H1 (cell line): Measurements from ENCODE around the gene MSTO1. TPM values are rescaled to one million over a fixed set of nuclear protein-coding genes. Genes with fewer than 3 reads are reported as not detected.
A peak's percentile ranks its signal among the peaks of the same experiment; 100 is the strongest.
"Not testable (repeated sequence)": the region's sequence is repeated elsewhere in the genome, so short reads cannot be mapped to it uniquely, and the experiment has no call there.

Experiments
- CTCF ChIA-PET: fragments of 300-600 bp; sonication (Branson Sonifier 250); formaldehyde crosslinking; loops from one replicate; lab custom pipeline; 2021; ENCODE audit not compliant: partially characterized antibody; lab: Charles Lee
- POLR2A ChIA-PET: fragments of 300-600 bp; sonication (Branson Sonifier 250); formaldehyde crosslinking; loops from one replicate; lab custom pipeline; 2021; ENCODE audit warnings: inconsistent platforms; ENCODE audit not compliant: partially characterized antibody; lab: Charles Lee
- DNase-seq, 2 experiments: peaks; one replicate each; pipeline versions ENCODE4 v3.0.0 to v3.0.0-alpha.2; 2010 to 2022; ENCODE audit warnings: low spot score in 2 of 2, low read depth in 1 of 2, mixed read lengths in 1 of 2
- FAIRE-seq: peaks from 2 replicates; lab custom pipeline; 2011; peaks lifted over from hg19 to GRCh38; lab: Jason Lieb, UNC
- H2AFZ ChIP-seq: 2 replicates; pipeline ENCODE4 v1.8.1; 2012; ENCODE audit warnings: low read length, inconsistent platforms
- H2AK5ac ChIP-seq: 2 replicates; pipeline ENCODE4 v1.6.1; 2013; ENCODE audit warnings: low read depth, low read length
- H2BK120ac ChIP-seq: replicated peaks from 2 replicates; pipeline ENCODE3; 2013; ENCODE audit warnings: low read depth, low read length, inconsistent platforms
- H2BK12ac ChIP-seq: 2 replicates; pipeline ENCODE4 v1.6.1; 2013; ENCODE audit warnings: low read depth, low read length
- H2BK15ac ChIP-seq: 2 replicates; pipeline ENCODE4 v1.6.1; 2013; ENCODE audit warnings: low read length
- H2BK20ac ChIP-seq: 2 replicates; pipeline ENCODE4 v1.6.1; 2013; ENCODE audit warnings: low read length
- H2BK5ac ChIP-seq: 2 replicates; pipeline ENCODE4 v1.6.1; 2013; ENCODE audit warnings: low read depth, low read length
- H3K14ac ChIP-seq: 2 replicates; pipeline ENCODE4 v1.6.1; 2013; ENCODE audit warnings: inconsistent platforms; ENCODE audit not compliant: insufficient read length
- H3K18ac ChIP-seq: 2 replicates; pipeline ENCODE4 v1.6.1; 2013; ENCODE audit warnings: low read length; ENCODE audit errors: extremely low read depth
- H3K23ac ChIP-seq: 2 replicates; pipeline ENCODE4 v1.6.1; 2013; ENCODE audit warnings: inconsistent platforms; ENCODE audit not compliant: insufficient read length
- H3K23me2 ChIP-seq: 2 replicates; pipeline ENCODE4 v1.6.1; 2013; ENCODE audit warnings: low read depth, low read length
- H3K27ac ChIP-seq: 2 replicates; pipeline ENCODE4 v1.6.1; 2011; ENCODE audit warnings: low read depth, low read length, inconsistent platforms
- H3K27me3 ChIP-seq, 4 experiments: replicated peaks in 1 of 4; 1 replicate in 1 of 4; 2 replicates in 3 of 4; pipeline versions ENCODE4 v1.6.1 to v1.8.1; 2011 to 2013; ENCODE audit warnings: low read length in 3 of 4, mild to moderate bottlenecking in 3 of 4, inconsistent platforms in 2 of 4, mixed read lengths in 2 of 4, moderate library complexity in 1 of 4; ENCODE audit not compliant: control insufficient read depth in 3 of 4, insufficient read depth in 3 of 4; ENCODE audit errors: extremely low read depth in 1 of 4
- H3K36me3 ChIP-seq, 4 experiments: 2 replicates each; pipeline versions ENCODE4 v1.6.1 to v1.8.1; 2011 to 2013; ENCODE audit warnings: mild to moderate bottlenecking in 4 of 4, low read length in 3 of 4, moderate library complexity in 2 of 4, control low read depth in 1 of 4, inconsistent platforms in 1 of 4; ENCODE audit not compliant: insufficient read depth in 4 of 4, control insufficient read depth in 2 of 4
- H3K4ac ChIP-seq: replicated peaks from 2 replicates; pipeline ENCODE3; 2013; ENCODE audit warnings: low read length, low read depth, mixed read lengths, inconsistent platforms; ENCODE audit not compliant: insufficient read length
- H3K4me1 ChIP-seq, 4 experiments: replicated peaks in 1 of 4; 1 replicate in 1 of 4; 2 replicates in 3 of 4; pipeline versions ENCODE4 v1.6.1 to v1.8.1; 2011 to 2013; ENCODE audit warnings: low read length in 3 of 4, inconsistent platforms in 2 of 4, mixed read lengths in 1 of 4; ENCODE audit not compliant: insufficient read depth in 4 of 4, control insufficient read depth in 3 of 4
- H3K4me2 ChIP-seq, 2 experiments: 2 replicates each; pipeline versions ENCODE4 v1.6.1 to v1.8.1; 2011 to 2013; ENCODE audit warnings: low read depth in 2 of 2, low read length in 2 of 2, control low read depth in 1 of 2, inconsistent platforms in 1 of 2, mild to moderate bottlenecking in 1 of 2; ENCODE audit not compliant: insufficient read depth in 1 of 2
- H3K4me3 ChIP-seq, 4 experiments: fragments of 200-600, 300-600 bp in 1 of 4; sonication (generic), shearing (Covaris generic), sonication (Bioruptor Twin) in 1 of 4; 2 replicates each; pipeline versions ENCODE4 v1.5.1 to v1.8.1; 2011 to 2016; ENCODE audit warnings: low read length in 4 of 4, low read depth in 3 of 4, control low read depth in 2 of 4, inconsistent platforms in 2 of 4, mild to moderate bottlenecking in 2 of 4, mixed read lengths in 1 of 4, moderate library complexity in 1 of 4; ENCODE audit not compliant: insufficient read depth in 2 of 4; ENCODE audit errors: extremely low read depth in 1 of 4
- H3K56ac ChIP-seq: replicated peaks from 2 replicates; pipeline ENCODE3; 2013; ENCODE audit warnings: low read depth, mild to moderate bottlenecking, mixed read lengths, low read length, inconsistent platforms; ENCODE audit not compliant: insufficient read length
- H3K79me1 ChIP-seq: 2 replicates; pipeline ENCODE4 v1.6.1; 2013; ENCODE audit warnings: low read depth, low read length, control low read depth
- H3K79me2 ChIP-seq, 2 experiments: 2 replicates each; pipeline versions ENCODE4 v1.6.1 to v1.8.1; 2012 to 2013; ENCODE audit warnings: low read length in 2 of 2, mild to moderate bottlenecking in 2 of 2, inconsistent platforms in 1 of 2; ENCODE audit not compliant: insufficient read depth in 2 of 2, control insufficient read depth in 1 of 2
- H3K9ac ChIP-seq, 4 experiments: replicated peaks in 1 of 4; 1 replicate in 1 of 4; 2 replicates in 3 of 4; pipeline versions ENCODE4 v1.6.1 to v1.8.1; 2011 to 2013; ENCODE audit warnings: low read depth in 3 of 4, low read length in 3 of 4, control low read depth in 2 of 4, mild to moderate bottlenecking in 2 of 4, moderate library complexity in 2 of 4, inconsistent platforms in 1 of 4; ENCODE audit errors: extremely low read depth in 1 of 4
- H3K9me3 ChIP-seq, 2 experiments: 2 replicates each; pipeline versions ENCODE4 v1.6.1 to v1.8.1; 2012 to 2013; ENCODE audit warnings: mild to moderate bottlenecking in 2 of 2, moderate library complexity in 2 of 2, control low read depth in 1 of 2, inconsistent platforms in 1 of 2, low read depth in 1 of 2, low read length in 1 of 2, mixed read lengths in 1 of 2; ENCODE audit not compliant: insufficient read depth in 2 of 2
- H4K20me1 ChIP-seq, 2 experiments: replicated peaks in 1 of 2; 2 replicates each; pipeline versions ENCODE3 to v1.8.1; 2011 to 2013; ENCODE audit warnings: inconsistent platforms in 2 of 2, low read length in 2 of 2, mild to moderate bottlenecking in 1 of 2; ENCODE audit not compliant: insufficient read depth in 2 of 2, control insufficient read depth in 1 of 2
- H4K5ac ChIP-seq: 2 replicates; pipeline ENCODE4 v1.6.1; 2013; ENCODE audit warnings: low read length, low read depth, mixed read lengths, inconsistent platforms; ENCODE audit not compliant: insufficient read length
- H4K8ac ChIP-seq: 2 replicates; pipeline ENCODE4 v1.8.0; 2013; ENCODE audit warnings: mild to moderate bottlenecking, moderate library complexity, low read length, inconsistent platforms; ENCODE audit not compliant: insufficient read depth; ENCODE audit errors: extremely low read depth
- H4K91ac ChIP-seq: replicated peaks from 2 replicates; pipeline ENCODE3; 2013; ENCODE audit warnings: low read length, mixed read lengths, inconsistent platforms; ENCODE audit not compliant: insufficient read length
- EP300 ChIP-seq, 2 experiments: IDR thresholded peaks; 1 replicate in 1 of 2; 2 replicates in 1 of 2; pipeline ENCODE4 v1.6.1; 2011 to 2012; ENCODE audit warnings: low read depth in 2 of 2, low read length in 2 of 2, mild to moderate bottlenecking in 2 of 2, borderline replicate concordance in 1 of 2, inconsistent platforms in 1 of 2, moderate library complexity in 1 of 2
- WGBS, 2 experiments: shearing (Covaris generic) in 1 of 2; methylation state at CpG; one replicate each; pipeline versions ENCODE4 v1.1.6 to v1.1.7; 2013 to 2015; ENCODE audit warnings: low lambda C conversion rate in 2 of 2, mixed read lengths in 2 of 2, inconsistent platforms in 1 of 2, low coverage in 1 of 2, missing lambda C conversion rate in 1 of 2; ENCODE audit not compliant: insufficient replicate concordance in 2 of 2, insufficient coverage in 1 of 2, insufficient read length in 1 of 2; ENCODE audit errors: extremely low coverage in 1 of 2, missing lambda C conversion rate in 1 of 2; 5-methylcytosine and 5-hydroxymethylcytosine counted together
- polyA plus RNA-seq, 7 experiments: library from polyadenylated mRNA; depleted of rRNA in 3 of 7; stranded (reverse) in 5 of 7; unstranded in 2 of 7; fragments of >200 nt in 5 of 7; fragments of 200-250 nt in 2 of 7; gene quantifications; 1 replicate in 5 of 7; 2 replicates in 1 of 7; 4 replicates in 1 of 7; pipeline versions ENCODE4 v1.2.1 to v1.2.3, GENCODE V29; 2011 to 2013; ENCODE audit warnings: missing spikeins in 2 of 7, mixed read lengths in 2 of 7
- total RNA-seq: library from RNA; stranded (reverse); fragmentation: NEBNext Ultra II Directional; extraction: Animal tissue kit (Norgen Biotek cat#: 25700); gene quantifications from 2 replicates; pipeline ENCODE4 v1.2.1, GENCODE V29; 2021

The MSTO1 gene
- total and polyA plus RNA-seq, 2 of the 8 experiments (the other 6 are each of a cell fraction or from before 2014, with no cell fraction given), result 40.5 to 51.0 TPM

DNA sequence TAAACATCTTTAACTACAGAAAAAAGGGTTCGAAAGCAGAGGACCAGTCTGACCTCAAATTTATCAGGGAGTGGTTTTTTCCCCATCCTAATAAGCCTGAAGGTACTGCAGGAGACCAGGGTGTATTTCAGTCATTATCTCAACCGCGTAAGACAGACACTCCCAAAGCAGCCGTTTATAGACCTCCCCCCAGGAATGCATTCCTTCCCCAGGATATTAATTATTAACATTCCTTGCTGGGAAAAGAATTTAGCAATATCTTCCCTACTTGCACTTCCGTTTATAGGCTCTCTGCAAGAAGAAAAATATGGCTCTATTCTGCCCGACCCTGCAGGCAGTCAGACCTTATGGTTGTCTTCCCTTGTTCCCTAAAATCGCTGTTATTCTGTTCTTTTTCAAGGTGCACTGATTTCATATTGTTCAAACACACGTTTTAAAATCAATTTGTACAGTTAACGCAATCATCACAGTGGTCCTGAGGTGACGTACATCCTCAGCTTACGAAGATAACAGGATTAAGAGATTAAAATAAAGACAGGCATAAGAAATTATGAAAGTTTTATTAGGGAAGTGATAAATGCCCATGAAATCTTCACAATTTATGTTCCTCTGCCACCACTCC lies 32.7 kb downstream of the MSTO1 start:
- H3K27me3 ChIP-seq, H2BK20ac ChIP-seq, H3K27ac ChIP-seq, H3K36me3 ChIP-seq, H3K56ac ChIP-seq, CTCF ChIA-PET, H4K5ac ChIP-seq, H2BK120ac ChIP-seq, H3K4me2 ChIP-seq, H3K79me1 ChIP-seq, H3K23me2 ChIP-seq, POLR2A ChIA-PET, H3K4ac ChIP-seq, H3K9ac ChIP-seq: not testable (repeated sequence)
- WGBS, 2 experiments, result 88% methylated on average over 11 of the region's 11 CpGs; no CpG with 5 or more reads in 1 of the 2 experiments
- peaks cover 20 to 23% of the 10 kb centered on the region in 2 experiments for H3K9me3 ChIP-seq
- TF ChIP-seq EP300 (IDR thresholded peaks at IDR 0.05; ENCODE audit: borderline replicate concordance in 1 of 2, low read depth in 2 of 2, low read length in 2 of 2), result peak in 1 of 2 experiments; percentile 79; a peak in 1 of 3 replicates
- TF ChIP-seq, all 59 proteins: peak for 1; not testable (repeated sequence) for 58
- H2BK5ac ChIP-seq, H2AFZ ChIP-seq, H3K18ac ChIP-seq, H4K20me1 ChIP-seq, H4K91ac ChIP-seq, H3K79me2 ChIP-seq, H3K4me3 ChIP-seq, H3K14ac ChIP-seq, H2BK15ac ChIP-seq, H3K4me1 ChIP-seq, H3K23ac ChIP-seq, H4K8ac ChIP-seq, H2AK5ac ChIP-seq, DNase-seq, H2BK12ac ChIP-seq, FAIRE-seq: not testable (repeated sequence)
